ENCODE measurements around the gene TBX18. TPM values are rescaled to one million over a fixed set of nuclear protein-coding genes. Genes with fewer than 3 reads are reported as not detected.

The TBX18 gene
- total RNA-seq, 1 experiment from 2014 or later: not detected

GRCh38 chr6:84773133-84773430 is 8.7 kb upstream of the TBX18 start:
- no peak for DNase-seq (ENCODE audit: low spot score)

GRCh38 chr6:84772428-84773132 is 8.2 kb upstream of the TBX18 start:
- no peak for DNase-seq (ENCODE audit: low spot score)

- DNase-seq (ENCODE audit: low spot score): no peak
These were observed 7.5 kb upstream of the TBX18 start for GRCh38 chr6:84771756-84772356.

GRCh38 chr6:84771125-84771755 is 6.8 kb upstream of the TBX18 start:
- DNase-seq (ENCODE audit: low spot score): no peak

GRCh38 chr6:84770521-84770920 is 6.1 kb upstream of the TBX18 start:
- no peak for DNase-seq (ENCODE audit: low spot score)

- DNase-seq (ENCODE audit: low spot score): no peak
These were observed 4.9 kb upstream of the TBX18 start for GRCh38 chr6:84769306-84769705.

GRCh38 chr6:84768442-84769174 is 4.2 kb upstream of the TBX18 start:
- no peak for DNase-seq (ENCODE audit: low spot score)

- DNase-seq (ENCODE audit: low spot score): no peak
These were observed 3.3 kb upstream of the TBX18 start for GRCh38 chr6:84767526-84768201.

GRCh38 chr6:84766799-84767525 is 2.6 kb upstream of the TBX18 start:
- no peak for DNase-seq (ENCODE audit: low spot score)

- DNase-seq (ENCODE audit: low spot score): no peak
These were observed 1.9 kb upstream of the TBX18 start for GRCh38 chr6:84766118-84766798.

GRCh38 chr6:84763886-84764331 is 489 bp downstream of the TBX18 start:
- DNase-seq (ENCODE audit: low spot score): no peak

GRCh38 chr6:84763003-84763885 is 1.2 kb downstream of the TBX18 start:
- no peak for DNase-seq (ENCODE audit: low spot score)

- DNase-seq (ENCODE audit: low spot score): no peak
These were observed 2.0 kb downstream of the TBX18 start for GRCh38 chr6:84762220-84763002.

- no peak for DNase-seq (ENCODE audit: low spot score)
These were observed 5.9 kb downstream of the TBX18 start for GRCh38 chr6:84758486-84758885.

- DNase-seq (ENCODE audit: low spot score): no peak
These were observed 7.5 kb downstream of the TBX18 start for GRCh38 chr6:84756877-84757276.

- no peak for DNase-seq (ENCODE audit: low spot score)
These were observed 7.9 kb downstream of the TBX18 start for GRCh38 chr6:84756466-84756865.

- DNase-seq (ENCODE audit: low spot score): no peak
These were observed 11.2 kb downstream of the TBX18 start for GRCh38 chr6:84753173-84753572.

GRCh38 chr6:84752118-84752850 is 12.1 kb downstream of the TBX18 start:
- no peak for DNase-seq (ENCODE audit: low spot score)

All from HT-29 (cell line).